Measurements from ENCODE around the gene SCLY. TPM values are rescaled to one million over a fixed set of nuclear protein-coding genes. Genes with fewer than 3 reads are reported as not detected.
A peak's percentile ranks its signal among the peaks of the same experiment; 100 is the strongest.

The SCLY gene
- total and polyA plus RNA-seq, 2 of the 13 experiments (the other 11 are each of a cell fraction or from before 2014, with no cell fraction given) = 27.9 to 38.6 TPM

DNA sequence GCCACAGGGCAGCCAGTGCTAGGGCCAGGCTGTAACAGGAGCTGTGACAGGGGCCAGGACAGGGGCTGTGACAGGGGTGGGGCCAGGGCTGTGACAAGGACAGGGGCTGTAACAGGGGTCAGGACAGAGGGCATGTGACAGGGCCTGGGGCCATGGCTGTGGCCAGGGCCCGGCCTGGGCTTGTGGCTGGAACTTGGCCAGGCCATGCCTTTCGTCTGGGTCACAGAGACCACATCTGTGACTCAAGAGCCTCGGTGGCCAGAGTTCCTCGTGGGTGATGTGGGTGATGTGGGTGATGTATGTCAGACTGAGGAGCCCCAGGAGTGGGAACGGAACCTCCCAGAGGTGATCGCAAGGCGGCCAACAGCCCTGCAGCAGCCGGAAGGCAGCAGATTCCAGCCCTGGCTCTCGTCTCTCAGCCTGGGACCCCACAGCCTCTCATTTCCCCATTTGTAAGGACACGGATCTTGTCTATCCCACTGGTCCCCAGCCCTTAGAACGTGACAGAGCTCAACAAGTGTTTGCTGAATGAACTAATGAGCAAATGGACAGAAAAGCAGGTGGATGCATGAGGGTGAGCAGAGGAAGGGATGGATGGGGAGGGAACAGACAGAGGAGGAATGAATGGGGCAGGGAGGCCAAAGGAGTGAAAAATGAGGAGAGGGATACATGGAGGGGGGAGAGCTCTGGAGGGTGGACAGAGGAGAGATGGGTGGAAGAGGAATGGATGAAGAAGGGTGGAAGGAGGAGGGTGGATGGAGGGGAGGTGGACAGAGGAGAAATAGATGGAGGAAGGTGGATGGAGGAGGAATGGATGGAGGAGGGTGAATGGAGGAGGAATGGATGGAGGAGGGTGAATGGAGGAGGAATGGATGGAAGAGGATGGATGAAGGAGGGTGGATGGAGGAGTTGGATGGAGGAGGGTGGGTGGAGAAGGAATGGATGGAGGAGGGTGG is 56.7 kb downstream of the SCLY start:
- Histone ChIP-seq H3K79me2 (ENCODE audit: insufficient read depth, low read length) (no peaks in the 10 kb centered on the region), H4K20me1 (ENCODE audit: insufficient read depth, low read length) (no peaks in the 10 kb centered on the region), H3K36me3 (replicated peaks in 1 of 2; ENCODE audit: control insufficient read depth in 1 of 2, insufficient read depth in 2 of 2, low read length in 2 of 2) (no peaks in the 10 kb centered on the region), H3K4me3 (replicated peaks in 1 of 3; ENCODE audit: insufficient read depth in 1 of 3, low read depth in 2 of 3, low read length in 3 of 3) (no peak overlapping the region), H3K4me1 (ENCODE audit: insufficient read depth, low read length) (0 out of 2 replicates have a peak, but pooled peaks cover 11% of the 10 kb centered on the region), H3K9ac (ENCODE audit: insufficient read depth, low read depth, low read length) (no peak overlapping the region), H3K27me3 (ENCODE audit: control insufficient read depth in 1 of 2, insufficient read depth in 2 of 2, low read length in 2 of 2) (peaks cover 0 to 49% of the 10 kb centered on the region in 2 experiments; a peak in 3 of 5 replicates), H3K27ac (ENCODE audit: extremely low read length, insufficient read depth, low read length) (no peak overlapping the region), H2AFZ (ENCODE audit: low read length) (no peak overlapping the region), H3K9me3 (ENCODE audit: low read length) (no peaks in the 10 kb centered on the region), H3K4me2 (ENCODE audit: low read depth, low read length) (no peak overlapping the region)
- DNase-seq (ENCODE audit: low spot score) (no peak), ATAC-seq (peak; percentile 33), FAIRE-seq (no peak)
- TF ChIP-seq, protein P1, sequence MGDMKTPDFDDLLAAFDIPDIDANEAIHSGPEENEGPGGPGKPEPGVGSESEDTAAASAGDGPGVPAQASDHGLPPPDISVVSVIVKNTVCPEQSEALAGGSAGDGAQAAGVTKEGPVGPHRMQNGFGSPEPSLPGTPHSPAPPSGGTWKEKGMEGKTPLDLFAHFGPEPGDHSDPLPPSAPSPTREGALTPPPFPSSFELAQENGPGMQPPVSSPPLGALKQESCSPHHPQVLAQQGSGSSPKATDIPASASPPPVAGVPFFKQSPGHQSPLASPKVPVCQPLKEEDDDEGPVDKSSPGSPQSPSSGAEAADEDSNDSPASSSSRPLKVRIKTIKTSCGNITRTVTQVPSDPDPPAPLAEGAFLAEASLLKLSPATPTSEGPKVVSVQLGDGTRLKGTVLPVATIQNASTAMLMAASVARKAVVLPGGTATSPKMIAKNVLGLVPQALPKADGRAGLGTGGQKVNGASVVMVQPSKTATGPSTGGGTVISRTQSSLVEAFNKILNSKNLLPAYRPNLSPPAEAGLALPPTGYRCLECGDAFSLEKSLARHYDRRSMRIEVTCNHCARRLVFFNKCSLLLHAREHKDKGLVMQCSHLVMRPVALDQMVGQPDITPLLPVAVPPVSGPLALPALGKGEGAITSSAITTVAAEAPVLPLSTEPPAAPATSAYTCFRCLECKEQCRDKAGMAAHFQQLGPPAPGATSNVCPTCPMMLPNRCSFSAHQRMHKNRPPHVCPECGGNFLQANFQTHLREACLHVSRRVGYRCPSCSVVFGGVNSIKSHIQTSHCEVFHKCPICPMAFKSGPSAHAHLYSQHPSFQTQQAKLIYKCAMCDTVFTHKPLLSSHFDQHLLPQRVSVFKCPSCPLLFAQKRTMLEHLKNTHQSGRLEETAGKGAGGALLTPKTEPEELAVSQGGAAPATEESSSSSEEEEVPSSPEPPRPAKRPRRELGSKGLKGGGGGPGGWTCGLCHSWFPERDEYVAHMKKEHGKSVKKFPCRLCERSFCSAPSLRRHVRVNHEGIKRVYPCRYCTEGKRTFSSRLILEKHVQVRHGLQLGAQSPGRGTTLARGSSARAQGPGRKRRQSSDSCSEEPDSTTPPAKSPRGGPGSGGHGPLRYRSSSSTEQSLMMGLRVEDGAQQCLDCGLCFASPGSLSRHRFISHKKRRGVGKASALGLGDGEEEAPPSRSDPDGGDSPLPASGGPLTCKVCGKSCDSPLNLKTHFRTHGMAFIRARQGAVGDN (CRISPR knock-in tag; IDR thresholded peaks at IDR 0.05) = 0 out of 2 replicates have a peak, but pooled peaks have one; percentile 11
- TF ChIP-seq PCBP2 (optimal IDR thresholded peaks at IDR 0.05; ENCODE audit: low read depth, low read length, poor library complexity, severe bottlenecking) (peak; percentile 67), RAD51 (IDR thresholded peaks at IDR 0.05; ENCODE audit: borderline replicate concordance) (0 out of 2 replicates have a peak, but pooled peaks have one; percentile 4), PPARG (CRISPR knock-in tag; conservative IDR thresholded peaks at IDR 0.05) (no peak), UBTF (CRISPR knock-in tag; IDR thresholded peaks at IDR 0.05) (peak; percentile 27; the same call in 1 of the 2 replicates), ZNF230 (CRISPR knock-in tag; IDR thresholded peaks at IDR 0.05) (no peak), KDM1A (CRISPR knock-in tag; IDR thresholded peaks at IDR 0.05) (no peak), ZFX (CRISPR knock-in tag; IDR thresholded peaks at IDR 0.05; ENCODE audit: low read depth) (peak; percentile 20; the same call in 1 of the 2 replicates)
- intact Hi-C loops (cut with micrococcal nuclease; ENCODE audit: unreplicated experiment) (no loop called here), in situ Hi-C loops (cut with HindIII; ENCODE audit: extremely low pct_ligation_motif_present, low pct_unique_long_range_greater_than_20kb) (no loop called here)
- POLR2A ChIA-PET = no interaction called here
- WGBS (ENCODE audit: low lambda C conversion rate) = 21% methylated on average over 8 of the region's 11 CpGs
- CTCF ChIA-PET (ENCODE audit: low intra/inter-chr PET ratio, low total read pairs) = no interaction called here
- BruUV-seq (replicated peaks) = no TSS peak
